T-helper 1 cell (primary cell): ENCODE measurements around the gene NBPF9.
"Not testable (repeated sequence)": the region's sequence is repeated elsewhere in the genome, so short reads cannot be mapped to it uniquely, and the experiment has no call there.

Experiments
- DNase-seq, 5 donors: peaks; one replicate each; pipeline ENCODE4 v3.0.0-alpha.2; 2012 to 2020

The NBPF9 gene

GRCh38 chr1:149009761-149010160, 93.6 kb downstream of the NBPF9 start:
- not testable (repeated sequence) for DNase-seq

GRCh38 chr1:149008769-149009168, 94.6 kb downstream of the NBPF9 start:
- DNase-seq: not testable (repeated sequence)

GRCh38 chr1:149008326-149008725, 95.0 kb downstream of the NBPF9 start:
- DNase-seq: not testable (repeated sequence)
